ENCODE results near the gene PROSER2.

GRCh38 chr10:11849911-11850310 lies 26.8 kb downstream of the PROSER2 start:
- TF ChIP-seq CTCF (optimal IDR thresholded peaks at IDR 0.05 in 1 of 3, IDR thresholded peaks at IDR 0.05 in 1 of 3, conservative IDR thresholded peaks at IDR 0.05 in 1 of 3; ENCODE audit: extremely low read depth in 1 of 3, insufficient read depth in 2 of 3, low read length in 3 of 3): no peak
- TF ChIP-seq EZH2 (IDR thresholded peaks at IDR 0.05; ENCODE audit: low read length): no peak
